VCaP (cell line): Measurements from ENCODE around the gene HBZ.
A peak's percentile ranks its signal among the peaks of the same experiment; 100 is the strongest.

ENCODE experiments used
- H3K27ac ChIP-seq: fragments of 450-650 bp; 2 replicates; pipeline ENCODE4 v1.5.1; 2017
- TF ChIP-seq, protein P1 (sequence below): fragments of 450-650 bp; conservative IDR thresholded peaks from 2 replicates; pipeline ENCODE4 v1.5.1; 2017; ENCODE audit warnings: mild to moderate bottlenecking, moderate library complexity

Gene HBZ

DNA sequence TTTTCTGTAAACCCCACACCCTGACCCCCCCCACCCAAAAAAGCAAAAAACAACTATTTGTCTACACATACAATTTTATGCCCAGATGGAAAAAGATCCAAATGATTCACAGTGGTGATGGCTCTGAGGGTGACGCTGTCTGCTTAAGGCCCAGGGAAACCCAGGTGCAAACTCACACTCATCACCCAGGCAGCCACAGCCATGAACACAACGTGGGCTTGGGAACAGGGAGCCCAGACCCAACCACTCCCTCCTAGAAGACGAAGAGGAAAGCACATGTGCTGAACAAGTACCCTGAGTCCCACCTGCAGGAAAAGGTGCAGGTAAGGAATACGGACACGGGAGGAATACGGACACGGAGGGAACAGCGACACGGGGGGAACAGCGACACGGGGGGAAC, 33.2 kb downstream of the HBZ start:
- TF ChIP-seq, protein P1, sequence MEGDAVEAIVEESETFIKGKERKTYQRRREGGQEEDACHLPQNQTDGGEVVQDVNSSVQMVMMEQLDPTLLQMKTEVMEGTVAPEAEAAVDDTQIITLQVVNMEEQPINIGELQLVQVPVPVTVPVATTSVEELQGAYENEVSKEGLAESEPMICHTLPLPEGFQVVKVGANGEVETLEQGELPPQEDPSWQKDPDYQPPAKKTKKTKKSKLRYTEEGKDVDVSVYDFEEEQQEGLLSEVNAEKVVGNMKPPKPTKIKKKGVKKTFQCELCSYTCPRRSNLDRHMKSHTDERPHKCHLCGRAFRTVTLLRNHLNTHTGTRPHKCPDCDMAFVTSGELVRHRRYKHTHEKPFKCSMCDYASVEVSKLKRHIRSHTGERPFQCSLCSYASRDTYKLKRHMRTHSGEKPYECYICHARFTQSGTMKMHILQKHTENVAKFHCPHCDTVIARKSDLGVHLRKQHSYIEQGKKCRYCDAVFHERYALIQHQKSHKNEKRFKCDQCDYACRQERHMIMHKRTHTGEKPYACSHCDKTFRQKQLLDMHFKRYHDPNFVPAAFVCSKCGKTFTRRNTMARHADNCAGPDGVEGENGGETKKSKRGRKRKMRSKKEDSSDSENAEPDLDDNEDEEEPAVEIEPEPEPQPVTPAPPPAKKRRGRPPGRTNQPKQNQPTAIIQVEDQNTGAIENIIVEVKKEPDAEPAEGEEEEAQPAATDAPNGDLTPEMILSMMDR: no peak

DNA sequence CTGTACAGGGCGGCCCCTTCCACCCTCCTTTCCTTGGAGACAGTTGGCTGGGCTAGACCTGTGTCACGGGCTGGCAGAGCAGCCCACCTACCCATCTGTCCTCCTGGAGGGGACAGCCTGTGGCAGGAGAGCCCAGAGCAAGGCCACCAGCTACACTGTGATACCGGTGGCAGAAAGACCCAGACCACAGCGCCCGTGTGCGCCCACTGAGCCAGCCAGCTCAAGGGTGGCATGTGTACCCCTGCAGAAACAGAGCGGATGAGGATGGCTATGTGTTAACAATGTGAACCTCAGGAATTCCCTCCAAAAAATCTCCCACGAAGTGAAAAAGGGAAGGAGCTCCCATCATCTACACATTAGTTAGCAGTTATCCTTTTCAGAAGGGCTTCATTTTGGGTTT, 34.9 kb downstream of the HBZ start:
- TF ChIP-seq, protein P1: no peak
- no peak overlapping the region for H3K27ac ChIP-seq

More for the DNA sequence above, 33.2 kb downstream of the HBZ start:
- no peak overlapping the region for H3K27ac ChIP-seq

DNA sequence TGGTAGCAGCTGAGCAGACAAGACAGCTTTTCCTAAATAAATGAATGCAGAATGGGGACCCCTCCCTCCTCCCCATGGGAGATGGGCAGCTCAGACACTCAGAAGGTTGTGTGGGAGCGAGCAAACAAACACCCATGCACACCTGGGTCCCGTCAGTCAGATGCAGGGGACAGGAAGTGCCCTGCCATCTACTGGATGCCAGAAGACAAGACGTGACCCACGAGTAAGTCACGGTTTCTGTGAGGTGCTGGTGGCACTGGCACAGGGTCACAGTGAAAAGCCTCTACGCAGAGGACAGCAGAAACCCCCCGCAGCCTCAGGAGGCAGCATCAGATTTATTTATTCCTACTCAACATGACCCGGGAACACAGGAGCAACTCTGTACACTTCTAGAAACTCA, 36.2 kb downstream of the HBZ start:
- H3K27ac ChIP-seq: no peak overlapping the region
- TF ChIP-seq, protein P1: peak; percentile 61

DNA sequence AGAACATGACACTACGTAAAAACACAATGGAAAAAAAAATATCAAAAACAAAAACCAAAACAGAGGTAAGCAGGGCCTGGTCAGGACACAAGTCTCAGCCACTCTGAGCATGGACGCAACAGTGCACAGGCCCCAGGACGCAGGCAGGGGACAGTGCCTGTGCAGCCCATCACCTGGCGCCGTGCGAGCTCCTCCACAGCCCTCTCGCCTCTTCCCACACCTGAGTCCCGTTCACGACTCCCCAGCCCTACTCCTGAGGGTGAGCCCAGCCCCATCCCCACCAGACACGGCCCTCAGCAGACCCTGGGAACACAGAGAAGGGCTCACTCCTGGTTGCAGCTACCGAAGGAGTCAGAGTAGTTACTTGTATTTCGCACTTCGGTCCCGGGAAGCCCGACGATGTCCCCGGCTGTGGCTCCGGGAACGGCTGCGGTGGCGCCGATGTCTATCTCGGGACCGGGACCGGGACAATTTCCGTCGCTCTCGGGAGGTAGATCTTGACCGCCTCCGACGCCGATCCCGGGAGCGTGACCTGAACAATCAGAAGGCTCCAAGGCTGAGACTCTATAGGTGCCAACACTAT, 37.3 kb downstream of the HBZ start:
- no peak overlapping the region for H3K27ac ChIP-seq
- TF ChIP-seq, protein P1: no peak

DNA sequence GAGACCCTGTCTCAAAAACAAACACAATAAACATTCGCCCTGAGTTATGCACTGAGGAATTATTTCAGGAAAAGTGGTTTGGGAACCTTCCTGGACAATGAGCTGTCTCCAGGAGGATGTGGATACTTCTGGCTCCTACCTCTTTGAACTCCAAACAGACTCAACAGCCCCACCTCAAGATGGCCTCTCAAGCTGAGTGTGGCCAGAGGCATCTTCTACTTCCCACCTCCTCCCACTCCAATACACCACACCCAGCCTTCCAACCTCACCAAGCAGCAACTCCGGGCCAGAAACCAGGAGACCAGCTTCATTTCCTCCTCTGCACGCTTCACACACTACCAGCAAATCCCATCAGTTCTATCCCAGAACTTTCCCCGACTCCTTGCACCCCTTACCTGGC, 39.4 kb downstream of the HBZ start:
- no peak overlapping the region for H3K27ac ChIP-seq
- TF ChIP-seq, protein P1: no peak

DNA sequence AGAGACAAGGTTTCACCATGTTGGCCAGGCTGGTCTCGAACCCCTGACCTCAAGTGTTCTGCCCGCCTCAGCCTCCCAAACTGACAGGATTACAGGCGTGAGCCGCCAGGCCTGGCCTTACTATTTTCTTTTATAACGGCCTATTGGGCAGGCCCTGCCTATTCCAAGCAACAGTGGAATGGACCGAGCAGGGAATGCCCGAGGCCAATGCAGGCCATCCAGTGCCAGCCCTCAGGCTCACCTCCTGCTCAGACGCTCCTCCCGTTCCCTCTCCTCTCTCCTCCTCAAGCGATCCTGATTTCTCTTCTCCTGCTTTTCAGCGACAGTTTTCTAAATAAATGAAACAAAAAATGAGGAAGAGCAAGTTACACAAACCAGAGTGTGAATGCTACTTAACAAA, 40.2 kb downstream of the HBZ start:
- TF ChIP-seq, protein P1: no peak

DNA sequence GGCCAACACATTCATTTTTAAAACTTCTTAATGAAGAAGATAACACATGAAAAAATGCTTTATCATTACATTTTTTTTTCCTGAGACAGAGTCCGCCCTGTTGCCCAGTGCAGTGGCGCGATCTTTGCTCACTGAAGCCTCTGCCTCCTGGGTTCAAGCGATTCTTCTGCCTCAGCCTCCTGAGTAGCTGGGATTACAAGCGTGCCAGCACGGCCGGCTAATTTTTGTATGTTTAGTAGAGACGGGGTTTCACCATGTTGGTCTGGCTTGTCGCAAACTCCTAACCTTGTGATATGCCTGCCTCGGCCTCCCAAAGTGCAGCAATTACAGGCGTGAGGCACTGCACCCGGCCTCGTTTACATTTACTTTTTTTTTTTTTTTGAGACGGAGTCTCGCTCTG, 41.0 kb downstream of the HBZ start:
- TF ChIP-seq, protein P1: no peak
- H3K27ac ChIP-seq: no peak overlapping the region

More for the DNA sequence above, 40.2 kb downstream of the HBZ start:
- H3K27ac ChIP-seq: no peak overlapping the region
